Measurements from ENCODE around the gene EIF2A.

EIF2A gene

GRCh38 chr3:150540991-150541390, 5.6 kb upstream of the EIF2A start:
- FAIRE-seq, result no peak
- DNase-seq (ENCODE audit: insufficient read length, low spot score), result no peak

- DNase-seq (ENCODE audit: insufficient read length, low spot score), result no peak
- peak; percentile 26 for FAIRE-seq
These were observed 3.5 kb upstream of the EIF2A start for GRCh38 chr3:150543128-150543527.

GRCh38 chr3:150543531-150543930, 3.1 kb upstream of the EIF2A start:
- FAIRE-seq (no peak), DNase-seq (ENCODE audit: insufficient read length, low spot score) (no peak)

- DNase-seq (ENCODE audit: insufficient read length, low spot score) (no peak), FAIRE-seq (no peak)
These were observed 2.5 kb upstream of the EIF2A start for GRCh38 chr3:150544041-150544440.

- FAIRE-seq (peak; percentile 74), DNase-seq (ENCODE audit: insufficient read length, low spot score) (no peak)
These were observed 1.9 kb upstream of the EIF2A start for GRCh38 chr3:150544726-150545125.

- DNase-seq (ENCODE audit: insufficient read length, low spot score), result no peak
These were observed 965 bp upstream of the EIF2A start for GRCh38 chr3:150545419-150546225.

GRCh38 chr3:150547045-150547741, 606 bp downstream of the EIF2A start:
- FAIRE-seq (peak; percentile 18), DNase-seq (ENCODE audit: insufficient read length, low spot score) (no peak)

More at GRCh38 chr3:150545419-150546225, 965 bp upstream of the EIF2A start:
- peak; percentile 71 for FAIRE-seq

GRCh38 chr3:150555859-150556436, 9.4 kb downstream of the EIF2A start:
- no peak for FAIRE-seq
- no peak for DNase-seq (ENCODE audit: insufficient read length, low spot score)

- FAIRE-seq (no peak), DNase-seq (ENCODE audit: insufficient read length, low spot score) (no peak)
These were observed 10.2 kb downstream of the EIF2A start for GRCh38 chr3:150556792-150557191.

GRCh38 chr3:150557725-150558124, 11.1 kb downstream of the EIF2A start:
- DNase-seq (ENCODE audit: insufficient read length, low spot score) (no peak), FAIRE-seq (no peak)

GRCh38 chr3:150564243-150564642, 17.7 kb downstream of the EIF2A start:
- no peak for FAIRE-seq

GRCh38 chr3:150567328-150567727, 20.7 kb downstream of the EIF2A start:
- FAIRE-seq, result no peak

More at GRCh38 chr3:150564243-150564642, 17.7 kb downstream of the EIF2A start:
- DNase-seq (ENCODE audit: insufficient read length, low spot score), result no peak

GRCh38 chr3:150577855-150578254, 31.3 kb downstream of the EIF2A start:
- DNase-seq (ENCODE audit: insufficient read length, low spot score) (no peak), FAIRE-seq (no peak)

More at GRCh38 chr3:150567328-150567727, 20.7 kb downstream of the EIF2A start:
- no peak for DNase-seq (ENCODE audit: insufficient read length, low spot score)

GRCh38 chr3:150581174-150581573, 34.6 kb downstream of the EIF2A start:
- FAIRE-seq (no peak), DNase-seq (ENCODE audit: insufficient read length, low spot score) (no peak)

GRCh38 chr3:150582620-150583019, 36.0 kb downstream of the EIF2A start:
- DNase-seq (ENCODE audit: insufficient read length, low spot score) (peak; percentile 7), FAIRE-seq (no peak)

- FAIRE-seq, result peak; percentile 91
- DNase-seq (ENCODE audit: insufficient read length, low spot score), result peak; percentile 15
These were observed 36.4 kb downstream of the EIF2A start for GRCh38 chr3:150583028-150583427.

- DNase-seq (ENCODE audit: insufficient read length, low spot score) (no peak), FAIRE-seq (no peak)
These were observed 41.6 kb downstream of the EIF2A start for GRCh38 chr3:150588027-150588830.

GRCh38 chr3:150589759-150590158, 43.2 kb downstream of the EIF2A start:
- FAIRE-seq (no peak), DNase-seq (ENCODE audit: insufficient read length, low spot score) (no peak)

GRCh38 chr3:150594150-150594549, 47.6 kb downstream of the EIF2A start:
- FAIRE-seq (no peak), DNase-seq (ENCODE audit: insufficient read length, low spot score) (no peak)

GRCh38 chr3:150597646-150598045, 51.1 kb downstream of the EIF2A start:
- FAIRE-seq, result no peak

More at GRCh38 chr3:150597646-150598045, 51.1 kb downstream of the EIF2A start:
- DNase-seq (ENCODE audit: insufficient read length, low spot score), result no peak

All from GM19239 (cell line).